Measurements from ENCODE around the gene NLRC5.

Gene NLRC5

DNA sequence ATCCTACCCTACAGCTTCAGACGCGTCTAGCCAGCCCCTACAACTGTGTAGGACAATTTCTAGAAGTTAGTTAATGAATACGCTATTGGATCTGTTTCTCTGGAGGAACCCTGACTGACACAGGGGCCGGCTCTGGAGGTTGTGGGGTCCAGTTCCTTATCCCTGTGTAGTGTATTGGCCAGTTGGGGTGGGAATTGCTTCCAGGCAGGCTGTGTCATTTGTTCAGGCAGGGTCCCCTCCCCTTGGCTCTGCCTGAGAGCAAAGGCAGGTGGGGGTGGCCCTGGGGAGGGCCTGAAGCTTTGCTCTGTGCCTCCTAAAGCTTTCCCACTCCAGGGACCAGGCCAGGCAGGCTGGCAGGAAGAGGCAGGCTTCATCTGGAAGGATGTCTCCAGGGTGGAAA, 39.3 kb upstream of the NLRC5 start:
- no peak for DNase-seq
- Histone ChIP-seq H3K36me3 (peaks cover 5% of the 10 kb centered on the region), H3K27ac (no peak overlapping the region), H3K27me3 (ENCODE audit: insufficient read depth, low read depth, severe bottlenecking) (no peaks in the 10 kb centered on the region), H3K9me3 (ENCODE audit: severe bottlenecking) (no peaks in the 10 kb centered on the region), H3K4me3 (ENCODE audit: low read depth, low read length) (no peak overlapping the region)
- TF ChIP-seq CTCF (IDR thresholded peaks at IDR 0.05; ENCODE audit: low read depth, low read length), result no peak

- H3K4me3 ChIP-seq (ENCODE audit: low read depth, low read length), result no peak overlapping the region
- no peak for TF ChIP-seq CTCF (IDR thresholded peaks at IDR 0.05; ENCODE audit: low read depth, low read length)
- DNase-seq, result no peak
- no peak overlapping the region for H3K27ac ChIP-seq
- no peaks in the 10 kb centered on the region for H3K9me3 ChIP-seq (ENCODE audit: severe bottlenecking)
- no peaks in the 10 kb centered on the region for H3K27me3 ChIP-seq (ENCODE audit: insufficient read depth, low read depth, severe bottlenecking)
- peaks cover under 1% of the 10 kb centered on the region for H3K36me3 ChIP-seq
These were observed 38.9 kb upstream of the NLRC5 start for GRCh38 chr16:56950455-56950854.

- H3K9me3 ChIP-seq (ENCODE audit: severe bottlenecking), result no peaks in the 10 kb centered on the region
- TF ChIP-seq CTCF (IDR thresholded peaks at IDR 0.05; ENCODE audit: low read depth, low read length), result peak; percentile 92
- H3K4me3 ChIP-seq (ENCODE audit: low read depth, low read length), result no peak overlapping the region
- H3K36me3 ChIP-seq, result no peaks in the 10 kb centered on the region
- no peaks in the 10 kb centered on the region for H3K27me3 ChIP-seq (ENCODE audit: insufficient read depth, low read depth, severe bottlenecking)
- peak; percentile 78 for DNase-seq
- H3K27ac ChIP-seq, result no peak overlapping the region
These were observed 38.2 kb upstream of the NLRC5 start for GRCh38 chr16:56950881-56951771.

DNA sequence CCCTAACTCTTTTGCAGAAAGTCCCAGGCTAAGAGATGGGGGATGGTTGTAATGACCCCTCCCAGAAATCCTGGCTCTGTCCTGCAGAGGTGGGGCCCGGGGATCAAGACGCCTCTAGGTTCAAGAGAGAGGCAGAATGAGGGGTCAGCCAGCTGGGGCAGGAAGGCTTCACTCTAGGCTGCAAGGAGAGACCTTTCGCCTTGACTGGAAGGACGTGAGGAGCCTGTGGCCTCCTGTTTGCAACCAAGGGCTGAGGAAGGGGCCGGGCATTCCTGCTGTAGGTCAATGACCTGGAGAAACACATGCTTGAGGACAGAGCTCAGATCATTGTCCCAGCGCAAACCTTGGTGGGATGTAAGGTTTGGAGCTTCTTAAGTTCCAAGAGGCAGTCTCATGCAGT, 36.4 kb upstream of the NLRC5 start:
- H3K4me3 ChIP-seq (ENCODE audit: low read depth, low read length), result no peak overlapping the region
- no peak overlapping the region for H3K27ac ChIP-seq
- H3K36me3 ChIP-seq, result no peaks in the 10 kb centered on the region
- no peak for TF ChIP-seq CTCF (IDR thresholded peaks at IDR 0.05; ENCODE audit: low read depth, low read length)
- no peaks in the 10 kb centered on the region for H3K9me3 ChIP-seq (ENCODE audit: severe bottlenecking)
- DNase-seq, result no peak
- H3K27me3 ChIP-seq (ENCODE audit: insufficient read depth, low read depth, severe bottlenecking), result no peaks in the 10 kb centered on the region

- Histone ChIP-seq H3K9me3 (ENCODE audit: severe bottlenecking) (no peaks in the 10 kb centered on the region), H3K36me3 (no peaks in the 10 kb centered on the region), H3K4me3 (ENCODE audit: low read depth, low read length) (no peak overlapping the region), H3K27me3 (ENCODE audit: insufficient read depth, low read depth, severe bottlenecking) (no peaks in the 10 kb centered on the region), H3K27ac (no peak overlapping the region)
- no peak for DNase-seq
- TF ChIP-seq CTCF (IDR thresholded peaks at IDR 0.05; ENCODE audit: low read depth, low read length), result no peak
These were observed 33.3 kb upstream of the NLRC5 start for GRCh38 chr16:56956076-56956475.

DNA sequence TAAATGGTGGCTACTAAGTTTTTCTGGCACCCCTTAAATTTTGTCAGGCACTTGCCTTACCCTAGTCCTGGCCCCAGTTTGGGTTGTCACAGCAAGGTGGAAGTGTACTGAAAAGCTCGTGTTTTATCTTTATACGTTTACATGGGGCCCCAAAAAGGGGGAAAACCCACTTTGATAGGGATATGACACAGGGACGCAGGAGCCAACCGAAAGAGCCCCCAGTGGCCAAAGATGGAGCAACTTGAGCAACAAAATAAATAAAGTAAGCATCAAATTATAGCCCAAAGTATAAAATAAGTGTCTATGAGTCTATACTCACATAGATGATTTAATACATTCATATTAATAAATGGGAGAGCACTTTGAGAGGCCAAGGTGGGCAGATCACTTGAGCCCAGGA, 32.6 kb upstream of the NLRC5 start:
- H3K4me3 ChIP-seq (ENCODE audit: low read depth, low read length), result no peak overlapping the region
- no peak for TF ChIP-seq CTCF (IDR thresholded peaks at IDR 0.05; ENCODE audit: low read depth, low read length)

More for the DNA sequence above, 32.6 kb upstream of the NLRC5 start:
- no peaks in the 10 kb centered on the region for H3K36me3 ChIP-seq
- H3K9me3 ChIP-seq (ENCODE audit: severe bottlenecking), result no peaks in the 10 kb centered on the region
- no peak for DNase-seq
- H3K27me3 ChIP-seq (ENCODE audit: insufficient read depth, low read depth, severe bottlenecking), result no peaks in the 10 kb centered on the region
- H3K27ac ChIP-seq, result no peak overlapping the region

Data from WERI-Rb-1 (cell line).